B cell (primary cell): Measurements from ENCODE around the gene PA2G4.

ENCODE experiments used
- EZH2 ChIP-seq: IDR thresholded peaks from 2 replicates; pipeline ENCODE4 v1.6.1; 2012; ENCODE audit warnings: borderline replicate concordance, low read depth, mild to moderate bottlenecking, moderate library complexity, low read length; ENCODE audit not compliant: insufficient read depth, poor library complexity, severe bottlenecking
- TF ChIP-seq, protein P1 (sequence below): fragments of 200-600 bp; IDR thresholded peaks from one replicate; pipeline ENCODE4 v1.8.0; 2022; ENCODE audit warnings: antibody characterized with exemption, mild to moderate bottlenecking

DNA sequence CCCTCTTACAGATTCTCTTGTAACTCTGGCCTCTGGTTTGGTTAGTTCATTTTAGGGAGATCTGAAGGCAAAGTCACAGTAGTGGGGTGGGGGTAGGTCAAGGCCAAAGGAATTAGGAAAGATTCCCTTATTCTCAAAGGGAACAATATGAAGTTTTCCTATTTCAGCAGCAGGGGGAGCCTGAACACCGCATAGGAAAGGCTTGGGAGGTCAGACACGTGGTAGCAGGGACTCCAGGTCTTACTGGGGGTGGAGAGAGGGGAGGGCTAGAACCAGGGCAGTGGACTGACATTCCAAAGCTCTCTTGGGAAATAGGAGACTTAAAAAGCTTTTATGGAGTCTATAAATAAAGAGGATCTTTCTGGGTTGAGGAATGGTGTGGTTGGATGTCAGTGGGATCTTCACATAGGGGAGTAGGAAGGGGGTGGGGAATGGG lies 15.0 kb downstream of the PA2G4 start:
- TF ChIP-seq, protein P1, sequence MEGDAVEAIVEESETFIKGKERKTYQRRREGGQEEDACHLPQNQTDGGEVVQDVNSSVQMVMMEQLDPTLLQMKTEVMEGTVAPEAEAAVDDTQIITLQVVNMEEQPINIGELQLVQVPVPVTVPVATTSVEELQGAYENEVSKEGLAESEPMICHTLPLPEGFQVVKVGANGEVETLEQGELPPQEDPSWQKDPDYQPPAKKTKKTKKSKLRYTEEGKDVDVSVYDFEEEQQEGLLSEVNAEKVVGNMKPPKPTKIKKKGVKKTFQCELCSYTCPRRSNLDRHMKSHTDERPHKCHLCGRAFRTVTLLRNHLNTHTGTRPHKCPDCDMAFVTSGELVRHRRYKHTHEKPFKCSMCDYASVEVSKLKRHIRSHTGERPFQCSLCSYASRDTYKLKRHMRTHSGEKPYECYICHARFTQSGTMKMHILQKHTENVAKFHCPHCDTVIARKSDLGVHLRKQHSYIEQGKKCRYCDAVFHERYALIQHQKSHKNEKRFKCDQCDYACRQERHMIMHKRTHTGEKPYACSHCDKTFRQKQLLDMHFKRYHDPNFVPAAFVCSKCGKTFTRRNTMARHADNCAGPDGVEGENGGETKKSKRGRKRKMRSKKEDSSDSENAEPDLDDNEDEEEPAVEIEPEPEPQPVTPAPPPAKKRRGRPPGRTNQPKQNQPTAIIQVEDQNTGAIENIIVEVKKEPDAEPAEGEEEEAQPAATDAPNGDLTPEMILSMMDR = peak; percentile 69
- no peak for TF ChIP-seq EZH2
